K562 (cell line): ENCODE results near the gene SERPINA6. TPM values are rescaled to one million over a fixed set of nuclear protein-coding genes. Genes with fewer than 3 reads are reported as not detected.

Experiments used
- ATAC-seq: fragments of 200-7000 bp; cut with Tn5 transposase; 3 replicates; pipeline ENCODE4 v1.9.1; 2020; ENCODE audit warnings: moderate library complexity
- BruUV-seq: library from RNA; stranded (reverse); fragments of 400-500 nt; replicated peaks from 2 replicates; lab custom pipeline; 2021; lab: Mats Ljungman, UMichigan
- CTCF ChIA-PET: fragments of 300-600 bp; formaldehyde crosslinking; extraction: SDS; loops from one replicate; lab custom pipeline; 2021; ENCODE audit warnings: low intra/inter-chr PET ratio; lab: Yijun Ruan, JAX
- POLR2A ChIA-PET: fragments of 300-600, 350-650 bp; sonication (Branson Sonifier 250); formaldehyde crosslinking; extraction: SDS; loops from one replicate; lab custom pipeline; 2021; ENCODE audit warnings: antibody characterized with exemption, inconsistent platforms; lab: Yijun Ruan, JAX
- DNase-seq, 4 experiments: peaks; one replicate each; pipeline versions ENCODE4 v3.0.0 to v3.0.0-alpha.2; 2011 to 2018; ENCODE audit warnings: low spot score in 3 of 4, mixed read lengths in 3 of 4; ENCODE audit errors: extremely low read depth in 1 of 4
- FAIRE-seq: peaks from 2 replicates; lab custom pipeline; 2011; peaks lifted over from hg19 to GRCh38; lab: Jason Lieb, UNC
- H2AFZ ChIP-seq: 2 replicates; pipeline ENCODE4 v1.6.0; 2011; ENCODE audit warnings: low read depth, low read length, control low read depth, inconsistent platforms
- H3K27ac ChIP-seq: fragments of 200-600 bp; 3 replicates; pipeline ENCODE4 v1.8.0; 2011; ENCODE audit warnings: low read depth, mild to moderate bottlenecking, control low read depth, inconsistent platforms, low read length, moderate library complexity, mixed read lengths; ENCODE audit errors: extremely low read depth
- H3K27me3 ChIP-seq, 2 experiments: fragments of 300-600 bp in 1 of 2; 2 replicates in 1 of 2; 3 replicates in 1 of 2; pipeline versions ENCODE4 v1.6.0 to v1.8.0; 2011; ENCODE audit warnings: inconsistent platforms in 2 of 2, low read length in 2 of 2, mild to moderate bottlenecking in 1 of 2, mixed read lengths in 1 of 2, moderate library complexity in 1 of 2; ENCODE audit not compliant: control insufficient read depth in 2 of 2, insufficient read depth in 2 of 2
- H3K36me3 ChIP-seq: fragments of 300-600 bp; 3 replicates; pipeline ENCODE4 v1.8.0; 2011; ENCODE audit warnings: mild to moderate bottlenecking, low read length, inconsistent platforms; ENCODE audit not compliant: control insufficient read depth, insufficient read depth
- H3K4me1 ChIP-seq, 2 experiments: fragments of 200-600 bp in 1 of 2; replicated peaks in 1 of 2; 2 replicates in 1 of 2; 3 replicates in 1 of 2; pipeline versions ENCODE4 v1.5.1 to v1.8.0; 2011; ENCODE audit warnings: inconsistent platforms in 2 of 2, low read length in 2 of 2, mild to moderate bottlenecking in 1 of 2, mixed read lengths in 1 of 2, moderate library complexity in 1 of 2; ENCODE audit not compliant: control insufficient read depth in 2 of 2, insufficient read depth in 2 of 2
- H3K4me2 ChIP-seq: 2 replicates; pipeline ENCODE4 v1.6.1; 2011; ENCODE audit warnings: low read length, control low read depth, inconsistent platforms, mixed read lengths; ENCODE audit not compliant: insufficient read depth
- H3K4me3 ChIP-seq: fragments of 200-600 bp; sonication (generic), shearing (Covaris generic); 2 replicates; pipeline ENCODE4 v1.5.1; 2016; ENCODE audit warnings: control low read depth, inconsistent platforms
- H3K79me2 ChIP-seq: fragments of 200-600 bp; 3 replicates; pipeline ENCODE4 v1.8.0; 2011; ENCODE audit warnings: low read length, inconsistent platforms; ENCODE audit not compliant: control insufficient read depth, insufficient read depth
- H3K9ac ChIP-seq, 2 experiments: 2 replicates each; pipeline versions ENCODE4 v1.6.0 to v1.6.1; 2011; ENCODE audit warnings: low read depth in 2 of 2, low read length in 2 of 2, control low read depth in 1 of 2, inconsistent platforms in 1 of 2, mild to moderate bottlenecking in 1 of 2, mixed read lengths in 1 of 2; ENCODE audit not compliant: insufficient read depth in 1 of 2
- H3K9me1 ChIP-seq: one replicate; pipeline ENCODE4 v1.6.0; 2011; ENCODE audit warnings: inconsistent platforms, mild to moderate bottlenecking, low read length, moderate library complexity; ENCODE audit not compliant: control insufficient read depth, insufficient read depth
- H3K9me3 ChIP-seq: replicated peaks from 2 replicates; pipeline ENCODE4 v1.5.1; 2011; ENCODE audit warnings: low read depth, low read length, inconsistent platforms; ENCODE audit not compliant: control insufficient read depth, insufficient read depth
- H4K20me1 ChIP-seq: replicated peaks from 2 replicates; pipeline ENCODE4 v1.6.1; 2011; ENCODE audit warnings: low read length, inconsistent platforms, mixed read lengths; ENCODE audit not compliant: control insufficient read depth, insufficient read depth
- ADNP ChIP-seq: fragments of 200-800 bp; sonication (Bioruptor generic); IDR thresholded peaks from 2 replicates; pipeline ENCODE4 v1.6.1; 2016; ENCODE audit warnings: missing genetic modification characterization, missing compliant biosample characterization
- BRCA1 ChIP-seq, 2 experiments: fragments of 450-650 bp in 1 of 2; sonication (generic) in 1 of 2; formaldehyde crosslinking in 1 of 2; IDR thresholded peaks; 2 replicates each; pipeline versions ENCODE4 v1.5.0 to v1.6.1; 2017 to 2020; ENCODE audit warnings: mild to moderate bottlenecking in 1 of 2, missing genetic modification reagents in 1 of 2
- CBX1 ChIP-seq: sonication (generic); IDR thresholded peaks from 2 replicates; pipeline ENCODE4 v1.6.1; 2016; ENCODE audit warnings: antibody characterized with exemption, low read depth, mild to moderate bottlenecking
- HNRNPL ChIP-seq: fragments of 200-400 bp; formaldehyde crosslinking; IDR thresholded peaks from 2 replicates; pipeline ENCODE4 v1.6.1; 2017; ENCODE audit warnings: low read depth, mild to moderate bottlenecking, low read length
- MCM7 ChIP-seq, 2 experiments: fragments of 450-650 bp; IDR thresholded peaks; 2 replicates each; pipeline ENCODE4 v1.6.1; 2016 to 2018
- MEIS2 ChIP-seq: fragments of 450-650 bp; IDR thresholded peaks from 2 replicates; pipeline ENCODE4 v1.6.1; 2014; ENCODE audit warnings: mild to moderate bottlenecking; ENCODE audit not compliant: partially characterized antibody
- NCOA1 ChIP-seq: fragments of 450-650 bp; IDR thresholded peaks from 2 replicates; pipeline ENCODE4 v1.6.1; 2016; ENCODE audit warnings: low read depth
- POLR2H ChIP-seq: IDR thresholded peaks from 2 replicates; pipeline ENCODE4 v1.6.1; 2016; ENCODE audit warnings: missing genetic modification characterization, low read depth, mild to moderate bottlenecking, control low read depth, missing compliant biosample characterization, moderate library complexity
- RBBP5 ChIP-seq: fragments of 200-600 bp; sonication (generic); IDR thresholded peaks from 2 replicates; pipeline ENCODE4 v1.6.1; 2012; ENCODE audit warnings: borderline replicate concordance, mild to moderate bottlenecking, low read length, control low read depth, inconsistent platforms; ENCODE audit not compliant: insufficient read depth, poor library complexity, severe bottlenecking
- SAFB2 ChIP-seq: fragments of 200-400 bp; formaldehyde crosslinking; IDR thresholded peaks from 2 replicates; pipeline ENCODE4 v1.6.1; 2018; ENCODE audit warnings: borderline replicate concordance, low read length, low read depth, moderate library complexity; ENCODE audit not compliant: severe bottlenecking
- SLC30A9 ChIP-seq: fragments of 250-450 bp; sonication (Bioruptor Pico); IDR thresholded peaks from 2 replicates; pipeline ENCODE4 v1.8.0; 2022; ENCODE audit warnings: mild to moderate bottlenecking, moderate library complexity
- TEAD2 ChIP-seq: fragments of 450-650 bp; IDR thresholded peaks from 2 replicates; pipeline ENCODE4 v1.6.1; 2016; ENCODE audit warnings: missing genetic modification characterization, control low read depth, missing compliant biosample characterization
- TRIM25 ChIP-seq: fragments of 450-650 bp; IDR thresholded peaks from 2 replicates; pipeline ENCODE4 v1.7.0; 2016; ENCODE audit warnings: borderline replicate concordance
- TRIM28 ChIP-seq: fragments of 450-650 bp; IDR thresholded peaks from 2 replicates; pipeline ENCODE4 v1.6.1; 2017
- ZBTB1 ChIP-seq: sonication (generic); formaldehyde crosslinking; IDR thresholded peaks from 2 replicates; pipeline ENCODE4 v1.8.1; 2023; ENCODE audit warnings: missing genetic modification reagents, low read depth, mild to moderate bottlenecking, borderline replicate concordance
- ZBTB11 ChIP-seq, 3 experiments: fragments of 200-800 bp in 1 of 3; fragments of 250-450 bp in 1 of 3; fragments of 450-650 bp in 1 of 3; sonication (Bioruptor Pico) in 1 of 3; sonication (Bioruptor generic) in 1 of 3; formaldehyde crosslinking in 1 of 3; IDR thresholded peaks; 2 replicates each; pipeline versions ENCODE4 v1.6.1 to v1.8.0; 2016 to 2022; ENCODE audit warnings: mild to moderate bottlenecking in 2 of 3, missing genetic modification characterization in 2 of 3, missing compliant biosample characterization in 1 of 3, moderate library complexity in 1 of 3
- ZNF146 ChIP-seq: IDR thresholded peaks from one replicate; pipeline ENCODE4 v1.6.1; 2018; ENCODE audit warnings: missing compliant biosample characterization; ENCODE audit not compliant: unreplicated experiment
- ZNF444 ChIP-seq: fragments of 250-450 bp; sonication (Bioruptor Pico); IDR thresholded peaks from 2 replicates; pipeline ENCODE4 v1.4.0; 2020; ENCODE audit warnings: mild to moderate bottlenecking, moderate library complexity
- ZNF507 ChIP-seq: conservative IDR thresholded peaks from 2 replicates; pipeline ENCODE4 v1.6.1; 2017; ENCODE audit warnings: missing genetic modification characterization, missing compliant biosample characterization
- WGBS: fragments of 100-300 bp; shearing (Covaris generic); methylation state at CpG from one replicate; pipeline ENCODE4 v1.1.6; 2016; ENCODE audit warnings: low coverage, mixed read lengths; ENCODE audit not compliant: insufficient coverage; ENCODE audit errors: missing lambda C conversion rate; 5-methylcytosine and 5-hydroxymethylcytosine counted together
- in situ Hi-C: fragments of 300-500 bp; cut with MboI; formaldehyde crosslinking; loops from 4 replicates; pipeline ENCODE4 v1.15.0; 2018; ENCODE audit warnings: inconsistent platforms, mixed read lengths
- intact Hi-C: fragments of 100-400 bp; cut with micrococcal nuclease; formaldehyde crosslinking; loops from 2 replicates; pipeline ENCODE4 v1.14.2; 2022
- polyA plus RNA-seq, 8 experiments: library from polyadenylated mRNA; depleted of rRNA in 4 of 8; stranded (reverse) in 5 of 8; unstranded in 3 of 8; fragments of >200 nt; fragmentation: Nextera tagmentation in 2 of 8; fragmentation: Illumina TruSeq in 1 of 8; extraction: Ambion mirVana in 2 of 8; extraction: Trizol in 1 of 8; gene quantifications; 2 replicates each; pipeline versions ENCODE4 v1.2.1 to v1.2.3, GENCODE V29; 2011 to 2014; ENCODE audit warnings: inconsistent platforms in 1 of 8, missing spikeins in 1 of 8
- total RNA-seq, 7 experiments: library from RNA; depleted of rRNA in 6 of 7; stranded (reverse); fragments of >200 nt in 6 of 7; fragmentation: Illumina TruSeq in 2 of 7; extraction: Trizol in 2 of 7; gene quantifications; 2 replicates each; pipeline versions ENCODE4 v1.2.1 to v1.2.3, GENCODE V29; 2011 to 2021; ENCODE audit warnings: low replicate concordance in 1 of 7

The SERPINA6 gene
- total and polyA plus RNA-seq, 9 of the 15 experiments (the other 6 are each of a cell fraction or from before 2014, with no cell fraction given), result not detected

- H3K4me1 ChIP-seq, result no peaks in the 10 kb centered on the region
- WGBS, result 0% methylated on average over 1 of the region's 1 CpG
- POLR2A ChIA-PET, result no interaction called here
- CTCF ChIA-PET, result no interaction called here
- H3K27ac ChIP-seq, result no peak overlapping the region
- no peaks in the 10 kb centered on the region for H3K36me3 ChIP-seq
- no TSS peak for BruUV-seq
- ATAC-seq (no peak), DNase-seq (no peak), FAIRE-seq (no peak)
- intact Hi-C loops, result no loop called here
- no peak overlapping the region for H2AFZ ChIP-seq
- no peaks in the 10 kb centered on the region for H3K79me2 ChIP-seq
- no peak overlapping the region for H3K4me3 ChIP-seq
- H3K4me2 ChIP-seq, result no peak overlapping the region
- H3K9me1 ChIP-seq, result no peaks in the 10 kb centered on the region
- H3K9me3 ChIP-seq, result no peaks in the 10 kb centered on the region
- no peak for TF ChIP-seq MEIS2
- no peak for TF ChIP-seq ZNF146
- TF ChIP-seq ZBTB1 (CRISPR knock-in tag), result no peak
- no peak for TF ChIP-seq TRIM25
- TF ChIP-seq HNRNPL, result no peak
- no peak for TF ChIP-seq TRIM28
- TF ChIP-seq MCM7 (IDR thresholded peaks at IDR 0.05), result no peak
- TF ChIP-seq ZNF507 (tag), result no peak
- TF ChIP-seq BRCA1 (IDR thresholded peaks at IDR 0.05), result no peak
- TF ChIP-seq BRCA1 (CRISPR knock-in tag; IDR thresholded peaks at IDR 0.05), result no peak
- TF ChIP-seq ADNP (tag), result no peak
- TF ChIP-seq TEAD2 (tag), result no peak
- TF ChIP-seq POLR2H (tag), result no peak
- TF ChIP-seq SLC30A9, result no peak
- no peak for TF ChIP-seq RBBP5
- TF ChIP-seq SAFB2, result no peak
- TF ChIP-seq ZNF444 (CRISPR knock-in tag), result no peak
- no peak for TF ChIP-seq ZBTB11 (CRISPR knock-in tag; IDR thresholded peaks at IDR 0.05)
- TF ChIP-seq CBX1, result no peak
- TF ChIP-seq NCOA1, result no peak
- no peak overlapping the region for H3K9ac ChIP-seq
- no peaks in the 10 kb centered on the region for H4K20me1 ChIP-seq
- no peaks in the 10 kb centered on the region for H3K27me3 ChIP-seq
- in situ Hi-C loops, result no loop called here
Observed at GRCh38 chr14:94357166-94357565, 34.0 kb upstream of the SERPINA6 start.
